SK-N-SH treated with all-trans-retinoic acid at 6 μM for 48 hours (cell line): Measurements from ENCODE around the gene MEI4.

Experiments
- GLIS3 ChIP-seq: fragments of 250-450 bp; sonication (Bioruptor Pico); IDR thresholded peaks from 2 replicates; pipeline ENCODE4 v1.5.0; 2020; ENCODE audit warnings: mild to moderate bottlenecking, moderate library complexity
- PATZ1 ChIP-seq: fragments of 250-450 bp; sonication (Bioruptor Pico); IDR thresholded peaks from 2 replicates; pipeline ENCODE4 v1.8.0; 2020; ENCODE audit warnings: mild to moderate bottlenecking, moderate library complexity, borderline replicate concordance
- PPARA ChIP-seq: fragments of 250-450 bp; sonication (Bioruptor Pico); IDR thresholded peaks from 2 replicates; pipeline ENCODE4 v1.5.0; 2020; ENCODE audit warnings: mild to moderate bottlenecking, borderline replicate concordance
- RARB ChIP-seq: fragments of 250-450 bp; sonication (Bioruptor Pico); IDR thresholded peaks from 2 replicates; pipeline ENCODE4 v1.8.0; 2021; ENCODE audit warnings: mild to moderate bottlenecking, moderate library complexity
- TCF4 ChIP-seq: fragments of 250-450 bp; sonication (Bioruptor Pico); IDR thresholded peaks from 2 replicates; pipeline ENCODE4 v1.8.0; 2021; ENCODE audit warnings: mild to moderate bottlenecking, moderate library complexity, borderline replicate concordance
- TOX ChIP-seq: fragments of 250-450 bp; sonication (Bioruptor Pico); IDR thresholded peaks from 2 replicates; pipeline ENCODE4 v1.8.0; 2021; ENCODE audit warnings: mild to moderate bottlenecking, moderate library complexity, borderline replicate concordance
- TF ChIP-seq, protein P1 (sequence below): fragments of 250-450 bp; sonication (Bioruptor Pico); IDR thresholded peaks from 2 replicates; pipeline ENCODE4 v1.8.0; 2021; ENCODE audit warnings: low read depth, mild to moderate bottlenecking, moderate library complexity, borderline replicate concordance

GRCh38 chr6:77669913-77670312 lies 17.1 kb downstream of the MEI4 start:
- no peak for TF ChIP-seq TOX (CRISPR knock-in tag)
- TF ChIP-seq RARB (CRISPR knock-in tag), result no peak
- TF ChIP-seq PPARA (CRISPR knock-in tag), result no peak
- no peak for TF ChIP-seq PATZ1 (CRISPR knock-in tag)
- no peak for TF ChIP-seq GLIS3 (CRISPR knock-in tag)
- TF ChIP-seq, protein P1, sequence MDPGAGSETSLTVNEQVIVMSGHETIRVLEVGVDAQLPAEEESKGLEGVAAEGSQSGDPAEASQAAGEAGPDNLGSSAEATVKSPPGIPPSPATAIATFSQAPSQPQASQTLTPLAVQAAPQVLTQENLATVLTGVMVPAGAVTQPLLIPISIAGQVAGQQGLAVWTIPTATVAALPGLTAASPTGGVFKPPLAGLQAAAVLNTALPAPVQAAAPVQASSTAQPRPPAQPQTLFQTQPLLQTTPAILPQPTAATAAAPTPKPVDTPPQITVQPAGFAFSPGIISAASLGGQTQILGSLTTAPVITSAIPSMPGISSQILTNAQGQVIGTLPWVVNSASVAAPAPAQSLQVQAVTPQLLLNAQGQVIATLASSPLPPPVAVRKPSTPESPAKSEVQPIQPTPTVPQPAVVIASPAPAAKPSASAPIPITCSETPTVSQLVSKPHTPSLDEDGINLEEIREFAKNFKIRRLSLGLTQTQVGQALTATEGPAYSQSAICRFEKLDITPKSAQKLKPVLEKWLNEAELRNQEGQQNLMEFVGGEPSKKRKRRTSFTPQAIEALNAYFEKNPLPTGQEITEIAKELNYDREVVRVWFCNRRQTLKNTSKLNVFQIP (CRISPR knock-in tag), result no peak
- TF ChIP-seq TCF4 (CRISPR knock-in tag), result no peak
